ENCODE data around the gene HIVEP2. TPM values are rescaled to one million over a fixed set of nuclear protein-coding genes. Genes with fewer than 3 reads are reported as not detected.

HIVEP2 gene
- polyA plus RNA-seq, 3 donors, result 0.16 to 1.4 (median 0.64) TPM

- peaks cover 0 to 3% (median 0%) of the 10 kb centered on the region in 3 donors for H3K27me3 Mint-ChIP-seq (ENCODE audit: low read depth in 3 of 3)
- Histone ChIP-seq H3K9me3 (replicated peaks in 1 of 2; ENCODE audit: control insufficient read depth in 1 of 2, insufficient read depth in 1 of 2, low read length in 2 of 2) (no peaks in the 10 kb centered on the region), H2AFZ (ENCODE audit: insufficient read depth, low read depth, low read length, poor library complexity, severe bottlenecking) (no peak overlapping the region), H3K4me1 (ENCODE audit: control insufficient read depth in 1 of 2, insufficient read depth in 2 of 2, low read length in 2 of 2) (peaks cover 8 to 13% of the 10 kb centered on the region in 2 donors), H3K36me3 (replicated peaks in 1 of 2; ENCODE audit: control insufficient read depth in 1 of 2, insufficient read depth in 2 of 2, low read length in 2 of 2) (no peaks in the 10 kb centered on the region), H3K4me2 (replicated peaks; ENCODE audit: extremely low read depth, low read length, poor library complexity, severe bottlenecking) (no peak overlapping the region), H4K20me1 (ENCODE audit: insufficient read depth, low read length) (no peaks in the 10 kb centered on the region), H3K9ac (ENCODE audit: insufficient read depth, low read length, poor library complexity, severe bottlenecking) (no peak overlapping the region), H3K27ac (ENCODE audit: low read depth in 1 of 2, low read length in 2 of 2) (no peak overlapping the region), H3K4me3 (replicated peaks in 1 of 3; ENCODE audit: low read depth in 2 of 3, low read length in 3 of 3) (no peak overlapping the region), H3K27me3 (ENCODE audit: control insufficient read depth in 2 of 2, insufficient read depth in 2 of 2, low read length in 2 of 2) (no peaks in the 10 kb centered on the region), H3K79me2 (ENCODE audit: insufficient read depth, low read length) (no peaks in the 10 kb centered on the region)
- peaks cover 0 to 1% (median 0%) of the 10 kb centered on the region in 7 donors for H3K9me3 Mint-ChIP-seq
- H3K27ac Mint-ChIP-seq, result no peak overlapping the region
- H3K36me3 Mint-ChIP-seq, result no peaks in the 10 kb centered on the region
- H3K4me3 Mint-ChIP-seq, result no peak overlapping the region
- intact Hi-C loops (cut with micrococcal nuclease), result no loop called here
- TF ChIP-seq, protein P1, sequence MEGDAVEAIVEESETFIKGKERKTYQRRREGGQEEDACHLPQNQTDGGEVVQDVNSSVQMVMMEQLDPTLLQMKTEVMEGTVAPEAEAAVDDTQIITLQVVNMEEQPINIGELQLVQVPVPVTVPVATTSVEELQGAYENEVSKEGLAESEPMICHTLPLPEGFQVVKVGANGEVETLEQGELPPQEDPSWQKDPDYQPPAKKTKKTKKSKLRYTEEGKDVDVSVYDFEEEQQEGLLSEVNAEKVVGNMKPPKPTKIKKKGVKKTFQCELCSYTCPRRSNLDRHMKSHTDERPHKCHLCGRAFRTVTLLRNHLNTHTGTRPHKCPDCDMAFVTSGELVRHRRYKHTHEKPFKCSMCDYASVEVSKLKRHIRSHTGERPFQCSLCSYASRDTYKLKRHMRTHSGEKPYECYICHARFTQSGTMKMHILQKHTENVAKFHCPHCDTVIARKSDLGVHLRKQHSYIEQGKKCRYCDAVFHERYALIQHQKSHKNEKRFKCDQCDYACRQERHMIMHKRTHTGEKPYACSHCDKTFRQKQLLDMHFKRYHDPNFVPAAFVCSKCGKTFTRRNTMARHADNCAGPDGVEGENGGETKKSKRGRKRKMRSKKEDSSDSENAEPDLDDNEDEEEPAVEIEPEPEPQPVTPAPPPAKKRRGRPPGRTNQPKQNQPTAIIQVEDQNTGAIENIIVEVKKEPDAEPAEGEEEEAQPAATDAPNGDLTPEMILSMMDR (IDR thresholded peaks at IDR 0.05), result no peak
- H3K4me1 Mint-ChIP-seq, result peaks cover 18% of the 10 kb centered on the region
- no CpG with 5 or more reads among the region's 4 CpGs for WGBS (ENCODE audit: insufficient coverage)
- no peak for DNase-seq
Observed at GRCh38 chr6:142906945-142907470, 38.0 kb downstream of the HIVEP2 start.

- Histone ChIP-seq H3K4me3 (replicated peaks in 1 of 3; ENCODE audit: low read depth in 2 of 3, low read length in 3 of 3) (no peak overlapping the region), H3K9me3 (replicated peaks in 1 of 2; ENCODE audit: control insufficient read depth in 1 of 2, insufficient read depth in 1 of 2, low read length in 2 of 2) (no peaks in the 10 kb centered on the region), H3K27ac (ENCODE audit: low read depth in 1 of 2, low read length in 2 of 2) (no peak overlapping the region), H3K36me3 (replicated peaks in 1 of 2; ENCODE audit: control insufficient read depth in 1 of 2, insufficient read depth in 2 of 2, low read length in 2 of 2) (no peaks in the 10 kb centered on the region), H4K20me1 (ENCODE audit: insufficient read depth, low read length) (no peaks in the 10 kb centered on the region), H3K27me3 (ENCODE audit: control insufficient read depth in 2 of 2, insufficient read depth in 2 of 2, low read length in 2 of 2) (no peaks in the 10 kb centered on the region), H3K79me2 (ENCODE audit: insufficient read depth, low read length) (no peaks in the 10 kb centered on the region), H3K4me1 (ENCODE audit: control insufficient read depth in 1 of 2, insufficient read depth in 2 of 2, low read length in 2 of 2) (peaks cover 8 to 13% of the 10 kb centered on the region in 2 donors), H3K4me2 (replicated peaks; ENCODE audit: extremely low read depth, low read length, poor library complexity, severe bottlenecking) (no peak overlapping the region), H2AFZ (ENCODE audit: insufficient read depth, low read depth, low read length, poor library complexity, severe bottlenecking) (no peak overlapping the region), H3K9ac (ENCODE audit: insufficient read depth, low read length, poor library complexity, severe bottlenecking) (no peak overlapping the region)
- H3K36me3 Mint-ChIP-seq, result peaks cover 0 to 3% of the 10 kb centered on the region in 2 donors
- intact Hi-C loops (cut with micrococcal nuclease), result no loop called here
- H3K9me3 Mint-ChIP-seq, result peaks cover 0 to 1% (median 0%) of the 10 kb centered on the region in 7 donors
- H3K4me3 Mint-ChIP-seq, result no peak overlapping the region
- H3K4me1 Mint-ChIP-seq, result peaks cover 23% of the 10 kb centered on the region
- no peak for DNase-seq
- H3K27ac Mint-ChIP-seq, result no peak overlapping the region
- H3K27me3 Mint-ChIP-seq (ENCODE audit: low read depth in 3 of 3), result peaks cover 0 to 3% (median 0%) of the 10 kb centered on the region in 3 donors
- 80% methylated on average over 1 of the region's 1 CpG for WGBS (ENCODE audit: insufficient coverage)
- TF ChIP-seq, protein P1 (IDR thresholded peaks at IDR 0.05), result no peak
Observed at GRCh38 chr6:142903812-142904211, 41.2 kb downstream of the HIVEP2 start.
